ENCODE measurements around the gene KCNG1.
A peak's percentile ranks its signal among the peaks of the same experiment; 100 is the strongest.

KCNG1 gene

GRCh38 chr20:50996901-50997865 is 25.7 kb downstream of the KCNG1 start:
- Histone ChIP-seq H4K20me1 (peaks cover 0 to 11% (median 0%) of the 10 kb centered on the region in 11 experiments; a peak in 5 of 22 replicates), H3K4me3 (no peak overlapping the region), H3K4me1 (peaks cover 4 to 24% (median 22%) of the 10 kb centered on the region in 10 experiments; a peak in 18 of 20 replicates), H3K27me3 (no peaks in the 10 kb centered on the region), H3K9me3 (replicated peaks in 1 of 11) (0 out of 22 replicates have a peak, but pooled peaks cover 0 to 5% (median 0%) of the 10 kb centered on the region in 11 experiments), H3K27ac (no peak overlapping the region), H3K4me2 (peak overlapping the region in 9 of 11 experiments; percentile 30 to 60 (median 49); a peak in 19 of 22 replicates), H3K36me3 (peaks cover 0 to 6% (median 0%) of the 10 kb centered on the region in 11 experiments; a peak in 3 of 22 replicates), H3K9ac (no peak overlapping the region)
- TF ChIP-seq Cebpa-rat (IDR thresholded peaks at IDR 0.05) = no peak

GRCh38 chr20:50995506-50995905 is 27.4 kb downstream of the KCNG1 start:
- Histone ChIP-seq H3K27ac (no peak overlapping the region), H3K4me1 (peaks cover 4 to 25% (median 22%) of the 10 kb centered on the region in 10 experiments; a peak in 18 of 20 replicates), H4K20me1 (peaks cover 0 to 5% (median 0%) of the 10 kb centered on the region in 11 experiments; a peak in 4 of 22 replicates), H3K4me2 (peak overlapping the region in 10 of 11 experiments; percentile 20 to 60 (median 44); a peak in 16 of 22 replicates), H3K36me3 (no peaks in the 10 kb centered on the region), H3K27me3 (no peaks in the 10 kb centered on the region), H3K4me3 (no peak overlapping the region), H3K9me3 (replicated peaks in 1 of 11) (0 out of 22 replicates have a peak, but pooled peaks cover 0 to 5% (median 0%) of the 10 kb centered on the region in 11 experiments), H3K9ac (no peak overlapping the region)
- TF ChIP-seq Cebpa-rat (IDR thresholded peaks at IDR 0.05) = no peak

- no peak for TF ChIP-seq Cebpa-rat (IDR thresholded peaks at IDR 0.05)
- Histone ChIP-seq H4K20me1 (no peaks in the 10 kb centered on the region; a peak in 1 of 22 replicates), H3K4me1 (peaks cover 4 to 25% (median 22%) of the 10 kb centered on the region in 10 experiments; a peak in 18 of 20 replicates), H3K9ac (no peak overlapping the region), H3K36me3 (no peaks in the 10 kb centered on the region), H3K27me3 (no peaks in the 10 kb centered on the region), H3K4me3 (no peak overlapping the region), H3K4me2 (no peak overlapping the region), H3K27ac (no peak overlapping the region), H3K9me3 (replicated peaks in 1 of 11) (0 out of 22 replicates have a peak, but pooled peaks cover 0 to 5% (median 0%) of the 10 kb centered on the region in 11 experiments)
Measured at GRCh38 chr20:50993876-50994275, 29.0 kb downstream of the KCNG1 start.

- Histone ChIP-seq H3K9me3 (replicated peaks in 1 of 11) (0 out of 22 replicates have a peak, but pooled peaks cover 0 to 5% (median 0%) of the 10 kb centered on the region in 11 experiments), H3K4me3 (no peak overlapping the region), H3K27me3 (no peaks in the 10 kb centered on the region), H3K4me2 (no peak overlapping the region), H3K4me1 (peaks cover 4 to 25% (median 22%) of the 10 kb centered on the region in 10 experiments; a peak in 18 of 20 replicates), H3K27ac (no peak overlapping the region), H3K9ac (no peak overlapping the region), H3K36me3 (no peaks in the 10 kb centered on the region), H4K20me1 (no peaks in the 10 kb centered on the region; a peak in 1 of 22 replicates)
- TF ChIP-seq Cebpa-rat (IDR thresholded peaks at IDR 0.05) = no peak
Measured at GRCh38 chr20:50992733-50993457, 30.0 kb downstream of the KCNG1 start.

GRCh38 chr20:50992336-50992732 is 30.6 kb downstream of the KCNG1 start:
- Histone ChIP-seq H3K27ac (no peak overlapping the region), H4K20me1 (no peaks in the 10 kb centered on the region; a peak in 1 of 22 replicates), H3K9me3 (replicated peaks in 1 of 11) (0 out of 22 replicates have a peak, but pooled peaks cover 0 to 5% (median 0%) of the 10 kb centered on the region in 11 experiments), H3K4me3 (no peak overlapping the region), H3K4me2 (no peak overlapping the region), H3K9ac (no peak overlapping the region), H3K36me3 (no peaks in the 10 kb centered on the region), H3K27me3 (no peaks in the 10 kb centered on the region), H3K4me1 (peaks cover 4 to 25% (median 22%) of the 10 kb centered on the region in 10 experiments; a peak in 18 of 20 replicates)
- no peak for TF ChIP-seq Cebpa-rat (IDR thresholded peaks at IDR 0.05)

- TF ChIP-seq Cebpa-rat (IDR thresholded peaks at IDR 0.05) = no peak
- no peak overlapping the region for H3K9ac ChIP-seq
Measured at GRCh38 chr20:50991076-50991475, 31.8 kb downstream of the KCNG1 start.

GRCh38 chr20:50987493-50988210 is 35.3 kb downstream of the KCNG1 start:
- TF ChIP-seq Cebpa-rat (IDR thresholded peaks at IDR 0.05) = no peak
- H3K27me3 ChIP-seq = no peaks in the 10 kb centered on the region
- no peak overlapping the region for H3K4me3 ChIP-seq
- no peak overlapping the region for H3K9ac ChIP-seq
- H3K36me3 ChIP-seq = no peaks in the 10 kb centered on the region
- H3K4me1 ChIP-seq = peaks cover 0 to 12% (median 2%) of the 10 kb centered on the region in 10 experiments; a peak in 6 of 20 replicates
- no peaks in the 10 kb centered on the region for H3K9me3 ChIP-seq (replicated peaks in 1 of 11)
- no peak overlapping the region for H3K27ac ChIP-seq
- H4K20me1 ChIP-seq = no peaks in the 10 kb centered on the region; a peak in 1 of 22 replicates
- H3K4me2 ChIP-seq = no peak overlapping the region

More at GRCh38 chr20:50991076-50991475, 31.8 kb downstream of the KCNG1 start:
- H3K4me2 ChIP-seq = no peak overlapping the region
- H3K27me3 ChIP-seq = no peaks in the 10 kb centered on the region
- peaks cover 4 to 16% (median 11%) of the 10 kb centered on the region in 10 experiments; a peak in 18 of 20 replicates for H3K4me1 ChIP-seq
- no peaks in the 10 kb centered on the region; a peak in 1 of 22 replicates for H4K20me1 ChIP-seq
- H3K4me3 ChIP-seq = no peak overlapping the region
- H3K36me3 ChIP-seq = no peaks in the 10 kb centered on the region
- H3K9me3 ChIP-seq (replicated peaks in 1 of 11) = 0 out of 22 replicates have a peak, but pooled peaks cover 0 to 5% (median 0%) of the 10 kb centered on the region in 11 experiments
- no peak overlapping the region for H3K27ac ChIP-seq

- Histone ChIP-seq H3K27ac (no peak overlapping the region; a peak in 1 of 22 replicates), H3K4me1 (peaks cover 0 to 46% (median 7%) of the 10 kb centered on the region in 10 experiments; a peak in 11 of 20 replicates), H3K27me3 (no peaks in the 10 kb centered on the region), H3K4me2 (0 out of 22 replicates have a peak overlapping the region, but pooled peaks of 1 of the 11 experiments have one; percentile 5), H3K9me3 (replicated peaks in 1 of 11) (no peaks in the 10 kb centered on the region), H4K20me1 (no peaks in the 10 kb centered on the region), H3K4me3 (no peak overlapping the region), H3K36me3 (no peaks in the 10 kb centered on the region), H3K9ac (no peak overlapping the region)
- no peak for TF ChIP-seq Cebpa-rat (IDR thresholded peaks at IDR 0.05)
Measured at GRCh38 chr20:50983321-50983720, 39.6 kb downstream of the KCNG1 start.

Measured in BLaER1 treated with 17β-estradiol and CSF1 and Interleukin-3, amounts not matched to agents 10 nM and 100 nM (cell line).